Breast epithelium (tissue), 4 donors: ENCODE data around the gene SLC6A17. TPM values are rescaled to one million over a fixed set of nuclear protein-coding genes. Genes with fewer than 3 reads are reported as not detected.

Experiments used
- DNase-seq, 2 donors: peaks; one replicate each; pipeline ENCODE4 v3.0.0-alpha.2; 2019; ENCODE audit warnings: low spot score in 2 of 2
- H3K27ac ChIP-seq, 2 donors: fragments of 200-600 bp; sonication (generic) in 1 of 2; one replicate each; pipeline ENCODE4 v1.5.1; 2016 to 2019; ENCODE audit warnings: mild to moderate bottlenecking in 1 of 2
- H3K27me3 ChIP-seq, 2 donors: fragments of 200-600 bp; sonication (generic) in 1 of 2; one replicate each; pipeline versions ENCODE4 v1.5.1 to v1.6.0; 2017 to 2019; ENCODE audit warnings: control low read depth in 1 of 2, mild to moderate bottlenecking in 1 of 2
- H3K36me3 ChIP-seq: fragments of 200-600 bp; one replicate; pipeline ENCODE4 v1.5.1; 2019
- H3K4me1 ChIP-seq, 2 donors: fragments of 200-600 bp; sonication (generic); one replicate each; pipeline ENCODE4 v1.5.1; 2016 to 2019; ENCODE audit warnings: control low read depth in 1 of 2
- H3K4me3 ChIP-seq, 3 donors: fragments of 200-600 bp; sonication (generic); 1 replicate in 2 of 3; 2 replicates in 1 of 3; pipeline ENCODE4 v1.5.1; 2016 to 2019; ENCODE audit warnings: mild to moderate bottlenecking in 3 of 3, moderate library complexity in 2 of 3
- H3K9me3 ChIP-seq, 2 donors: fragments of 200-600 bp; sonication (generic) in 1 of 2; one replicate each; pipeline ENCODE4 v1.5.1; 2016 to 2019; ENCODE audit warnings: control low read depth in 1 of 2
- CTCF ChIP-seq, 3 donors: fragments of 450-650 bp; IDR thresholded peaks; one replicate each; pipeline ENCODE4 v1.5.1; 2016 to 2017; ENCODE audit warnings: antibody characterized with exemption in 3 of 3, mild to moderate bottlenecking in 3 of 3, moderate library complexity in 3 of 3
- POLR2A ChIP-seq: fragments of 450-650 bp; IDR thresholded peaks from one replicate; pipeline ENCODE4 v1.6.1; 2016; ENCODE audit warnings: antibody characterized with exemption, mild to moderate bottlenecking, moderate library complexity
- POLR2AphosphoS5 ChIP-seq, 3 donors: sonication (generic); formaldehyde crosslinking; IDR thresholded peaks; one replicate each; pipeline ENCODE4 v1.6.1; 2017; ENCODE audit warnings: antibody characterized with exemption in 3 of 3
- intact Hi-C: fragments of 100-400 bp; cut with DNase I; formaldehyde crosslinking; loops from one replicate; pipeline ENCODE4 v1.15.1; 2023; ENCODE audit warnings: low total_unique reads
- total RNA-seq, 3 donors: library from RNA; depleted of rRNA; stranded (reverse); fragments of >200 nt; gene quantifications; one replicate each; pipeline ENCODE4 v1.1.0, GENCODE V29; 2016

The SLC6A17 gene
- total RNA-seq, 3 donors from 2014 or later: under 0.01 to 0.29 (median under 0.01) TPM

- Histone ChIP-seq H3K27ac (no peak overlapping the region), H3K4me1 (no peaks in the 10 kb centered on the region), H3K4me3 (no peak overlapping the region), H3K36me3 (no peaks in the 10 kb centered on the region), H3K9me3 (no peaks in the 10 kb centered on the region), H3K27me3 (peaks cover 0 to 16% of the 10 kb centered on the region in 2 donors)
- no peak for TF ChIP-seq CTCF (IDR thresholded peaks at IDR 0.05)
- TF ChIP-seq POLR2AphosphoS5 (IDR thresholded peaks at IDR 0.05): no peak
- intact Hi-C loops: no loop called here
- no peak for DNase-seq
Observed at GRCh38 chr1:110125810-110126209, 24.5 kb upstream of the SLC6A17 start.

GRCh38 chr1:110130113-110130591 lies 20.1 kb upstream of the SLC6A17 start:
- Histone ChIP-seq H3K36me3 (no peaks in the 10 kb centered on the region), H3K4me3 (peak overlapping the region in 2 of 3 donors; percentile 9 to 30), H3K4me1 (no peaks in the 10 kb centered on the region), H3K27ac (no peak overlapping the region), H3K9me3 (no peaks in the 10 kb centered on the region), H3K27me3 (peaks cover 0 to 18% of the 10 kb centered on the region in 2 donors)
- no peak for TF ChIP-seq POLR2A
- no peak for TF ChIP-seq CTCF (IDR thresholded peaks at IDR 0.05)
- no peak for TF ChIP-seq POLR2AphosphoS5 (IDR thresholded peaks at IDR 0.05)
- intact Hi-C loops: no loop called here
- DNase-seq: no peak

- intact Hi-C loops: no loop called here
- Histone ChIP-seq H3K36me3 (no peaks in the 10 kb centered on the region), H3K4me3 (no peak overlapping the region), H3K9me3 (no peaks in the 10 kb centered on the region), H3K4me1 (no peaks in the 10 kb centered on the region), H3K27me3 (peaks cover 0 to 18% of the 10 kb centered on the region in 2 donors), H3K27ac (no peak overlapping the region)
- no peak for DNase-seq
- TF ChIP-seq POLR2AphosphoS5 (IDR thresholded peaks at IDR 0.05) (no peak), CTCF (IDR thresholded peaks at IDR 0.05) (no peak), POLR2A (no peak)
Observed at GRCh38 chr1:110130989-110131388, 19.3 kb upstream of the SLC6A17 start.

- Histone ChIP-seq H3K4me3 (no peak overlapping the region), H3K27ac (no peak overlapping the region), H3K4me1 (no peaks in the 10 kb centered on the region), H3K36me3 (no peaks in the 10 kb centered on the region), H3K27me3 (peaks cover 0 to 28% of the 10 kb centered on the region in 2 donors), H3K9me3 (no peaks in the 10 kb centered on the region)
- intact Hi-C loops: no loop called here
- TF ChIP-seq CTCF (IDR thresholded peaks at IDR 0.05): no peak
- no peak for TF ChIP-seq POLR2A
- no peak for TF ChIP-seq POLR2AphosphoS5 (IDR thresholded peaks at IDR 0.05)
- no peak for DNase-seq
Observed at GRCh38 chr1:110132682-110133081, 17.6 kb upstream of the SLC6A17 start.

- no peaks in the 10 kb centered on the region for H3K9me3 ChIP-seq
- no peaks in the 10 kb centered on the region for H3K36me3 ChIP-seq
- no peak overlapping the region for H3K27ac ChIP-seq
- peaks cover 0 to 34% of the 10 kb centered on the region in 2 donors for H3K27me3 ChIP-seq
- DNase-seq: no peak
- TF ChIP-seq CTCF (IDR thresholded peaks at IDR 0.05): no peak
- no peak for TF ChIP-seq POLR2AphosphoS5 (IDR thresholded peaks at IDR 0.05)
- no peak for TF ChIP-seq POLR2A
- intact Hi-C loops: no loop called here
- no peaks in the 10 kb centered on the region for H3K4me1 ChIP-seq
- no peak overlapping the region for H3K4me3 ChIP-seq
Observed at GRCh38 chr1:110133436-110133835, 16.9 kb upstream of the SLC6A17 start.
